ENCODE data around the gene LEFTY1. TPM values are rescaled to one million over a fixed set of nuclear protein-coding genes. Genes with fewer than 3 reads are reported as not detected.
A peak's percentile ranks its signal among the peaks of the same experiment; 100 is the strongest.

LEFTY1 gene
- 0.29 TPM in 1 of 2 replicates, not detected in the other for total RNA-seq (2016; rRNA removed; fragmentation: Illumina TruSeq; extraction: Trizol)
- 0.20 TPM in 1 of 2 replicates, not detected in the other for total RNA-seq (2016; cell fraction: cytosol; rRNA removed; fragmentation: Illumina TruSeq; extraction: Trizol; ENCODE audit: low read depth)
- 0.18 and 0.50 TPM in 2 replicates for total RNA-seq (2016; cell fraction: insoluble cytoplasmic fraction; rRNA removed; fragmentation: Illumina TruSeq; extraction: Trizol)
- 0.09 TPM in 1 of 2 replicates, not detected in the other for total RNA-seq (2016; cell fraction: membrane; rRNA removed; fragmentation: Illumina TruSeq; extraction: Trizol)
- 0.22 and 0.38 TPM in 2 replicates for total RNA-seq (2016; cell fraction: nucleus; rRNA removed; fragmentation: Illumina TruSeq; extraction: Trizol)
- polyA plus RNA-seq (2011; rRNA removed), result 0.79 and 1.8 TPM in 2 replicates
- polyA plus RNA-seq (2011; cell fraction: cytosol; rRNA removed), result 1.6 and 1.9 TPM in 2 replicates
- 0.68 and 0.78 TPM in 2 replicates for polyA plus RNA-seq (2011; cell fraction: nucleus; rRNA removed)
- polyA plus RNA-seq (2012), result 0.32 and 0.55 TPM in 2 replicates
- not detected in 2 replicates for polyA plus RNA-seq (2016; cell fraction: cytosol; fragmentation: Illumina TruSeq; extraction: Trizol; ENCODE audit: low read depth)
- polyA plus RNA-seq (2016; cell fraction: insoluble cytoplasmic fraction; fragmentation: Illumina TruSeq; extraction: Trizol; ENCODE audit: low read depth), result 0.14 TPM in 1 of 2 replicates, not detected in the other
- polyA plus RNA-seq (2016; cell fraction: membrane; fragmentation: Illumina TruSeq; extraction: Trizol; ENCODE audit: low read depth), result 0.11 TPM in 1 of 2 replicates, not detected in the other
- polyA plus RNA-seq (2016; cell fraction: nucleus; fragmentation: Illumina TruSeq; extraction: Trizol; ENCODE audit: insufficient read depth, low read depth), result 0.28 and 0.51 TPM in 2 replicates
- polyA minus RNA-seq (2011; rRNA and poly(A)+ RNA removed; ENCODE audit: low replicate concordance), result 0.12 TPM in 1 of 2 replicates, not detected in the other
- 0.49 and 0.53 TPM in 2 replicates for polyA minus RNA-seq (2011; cell fraction: cytosol; rRNA and poly(A)+ RNA removed)
- polyA minus RNA-seq (2011; cell fraction: nucleus; rRNA and poly(A)+ RNA removed), result 0.52 and 0.99 TPM in 2 replicates
- Bru-seq, nascent RNA, result percentile 24 among the genes with signal in this experiment
- percentile 40 among the genes with signal in this experiment for BruChase-seq, experiment 1, labeled RNA remaining after a 6-hour chase
- not detected for BruChase-seq, experiment 2, labeled RNA remaining after a 2-hour chase
- long read RNA-seq, experiment 1, partial matches to known transcripts, result 0 of 1 reads
- long read RNA-seq, experiment 1, other reads (novel, unspliced or antisense), result 0 of 1 reads
- long read RNA-seq, experiment 2, result 0 reads

DNA sequence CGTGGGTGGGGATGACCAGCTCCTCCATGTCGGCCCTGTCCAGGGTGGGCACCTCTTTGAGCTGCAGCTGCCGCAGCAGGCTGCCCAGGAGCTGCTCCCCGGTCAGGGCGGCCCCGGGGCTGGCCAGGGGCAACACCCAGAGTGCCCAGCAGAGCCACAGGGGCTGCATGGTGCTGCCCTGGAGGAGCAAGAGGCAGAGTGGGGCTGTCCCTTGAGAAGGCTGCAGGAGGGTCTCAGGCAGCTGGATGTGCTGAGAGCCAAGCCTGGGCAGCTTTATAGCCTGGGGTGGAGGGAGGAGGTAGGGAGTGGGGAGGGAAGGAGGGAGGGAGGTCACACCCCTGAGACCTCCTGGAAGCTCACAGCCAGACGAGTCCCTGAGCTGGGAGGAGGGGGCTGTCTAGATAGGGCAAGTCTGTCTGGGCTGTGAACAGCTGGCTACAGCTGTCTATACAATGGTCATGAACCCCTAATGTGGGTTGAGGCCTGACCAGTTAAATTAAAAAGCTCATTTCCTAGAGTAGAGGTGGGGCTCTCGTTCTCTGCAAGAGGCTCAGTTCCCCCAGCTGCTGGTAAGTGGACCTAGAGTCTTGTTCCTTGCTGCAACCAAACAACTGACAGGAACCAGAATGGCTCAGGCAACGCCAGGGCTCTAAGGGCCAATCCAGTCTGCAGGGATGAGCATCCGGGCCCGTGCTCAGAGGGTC lies at the start of gene LEFTY1:
Gene LEFTY1, minus strand, starts transcription at position 249 of the 704 bp plus-strand sequence. Its CDS starts 80 bp downstream, at position 169.
- peak; percentile 45 for ATAC-seq
- DNase-seq (ENCODE audit: low spot score), result no peak
- H3K27ac ChIP-seq (ENCODE audit: extremely low read length, insufficient read depth, low read length), result no peak within 1 kb of the TSS
- no peak within 1 kb of the TSS for H2AFZ ChIP-seq (ENCODE audit: low read length)
- H3K4me1 ChIP-seq (ENCODE audit: insufficient read depth, low read length), result peaks cover 64% of the 10 kb centered on the region
- no peaks in the 10 kb centered on the region for H4K20me1 ChIP-seq (ENCODE audit: insufficient read depth, low read length)
- H3K36me3 ChIP-seq (replicated peaks in 1 of 2; ENCODE audit: control insufficient read depth in 1 of 2, insufficient read depth in 2 of 2, low read length in 2 of 2), result no peaks in the 10 kb centered on the region
- POLR2A ChIA-PET, result interaction anchor here (1.1 to 3.7 kb wide), 3 partner anchors 8 to 111 kb away, joined by 3 to 28 read pairs (median 7); partner anchors contain the start of genes PYCR2, SRP9 and TMEM63A
- no peaks in the 10 kb centered on the region for H3K79me2 ChIP-seq (ENCODE audit: insufficient read depth, low read length)
- FAIRE-seq, result no peak
- no peaks in the 10 kb centered on the region for H3K9me3 ChIP-seq (ENCODE audit: low read length)
- H3K4me2 ChIP-seq (ENCODE audit: low read depth, low read length), result peak within 1 kb of the TSS; percentile 83
- in situ Hi-C loops (cut with HindIII; ENCODE audit: extremely low pct_ligation_motif_present, low pct_unique_long_range_greater_than_20kb), result no loop called here
- CTCF ChIA-PET (ENCODE audit: low intra/inter-chr PET ratio, low total read pairs), result no interaction called here
- TF ChIP-seq TFDP2 (CRISPR knock-in tag; IDR thresholded peaks at IDR 0.05) (no peak), HNRNPL (IDR thresholded peaks at IDR 0.05; ENCODE audit: low read depth, low read length) (0 out of 2 replicates have a peak, but pooled peaks have one; percentile 27), ZNF687 (CRISPR knock-in tag; IDR thresholded peaks at IDR 0.05) (peak; percentile 41; the same call in 1 of the 2 replicates), HOMEZ (CRISPR knock-in tag; IDR thresholded peaks at IDR 0.05; ENCODE audit: low read depth) (no peak)
- TF ChIP-seq, protein P1, sequence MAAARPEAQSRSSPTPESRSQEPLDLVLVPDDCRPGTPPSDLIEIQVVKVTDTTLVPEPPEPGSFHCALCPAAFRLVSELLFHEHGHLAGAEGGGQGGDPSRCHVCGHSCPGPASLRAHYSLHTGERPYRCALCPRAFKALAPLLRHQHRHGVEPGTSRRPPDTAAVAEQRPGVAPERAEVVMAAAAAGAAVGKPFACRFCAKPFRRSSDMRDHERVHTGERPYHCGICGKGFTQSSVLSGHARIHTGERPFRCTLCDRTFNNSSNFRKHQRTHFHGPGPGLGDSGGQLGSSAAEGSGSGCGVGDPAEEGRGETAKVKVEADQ (CRISPR knock-in tag; IDR thresholded peaks at IDR 0.05; ENCODE audit: borderline replicate concordance), result 0 out of 2 replicates have a peak, but pooled peaks have one; percentile 37
- peak within 1 kb of the TSS; percentile 40 to 76 (median 43); a peak in 5 of 6 replicates for H3K4me3 ChIP-seq (replicated peaks in 1 of 3; ENCODE audit: insufficient read depth in 1 of 3, low read depth in 2 of 3, low read length in 3 of 3)
- BruUV-seq (replicated peaks), result no TSS peak
- H3K27me3 ChIP-seq (ENCODE audit: control insufficient read depth in 1 of 2, insufficient read depth in 2 of 2, low read length in 2 of 2), result no peaks in the 10 kb centered on the region; a peak in 1 of 5 replicates
- WGBS (ENCODE audit: low lambda C conversion rate), result 5% methylated on average over 4 of the region's 11 CpGs
- intact Hi-C loops (cut with micrococcal nuclease; ENCODE audit: unreplicated experiment), result loop anchor here (10.0 kb wide), 1 partner anchor 86 kb away; no protein-coding TSS in a partner anchor
- H3K9ac ChIP-seq (ENCODE audit: insufficient read depth, low read depth, low read length), result peak within 1 kb of the TSS; percentile 36
